ENCODE results near the gene STX11. TPM values are rescaled to one million over a fixed set of nuclear protein-coding genes. Genes with fewer than 3 reads are reported as not detected.
A peak's percentile ranks its signal among the peaks of the same experiment; 100 is the strongest.

The STX11 gene
- total RNA-seq, 1 experiment from 2014 or later, result 9.7 TPM

DNA sequence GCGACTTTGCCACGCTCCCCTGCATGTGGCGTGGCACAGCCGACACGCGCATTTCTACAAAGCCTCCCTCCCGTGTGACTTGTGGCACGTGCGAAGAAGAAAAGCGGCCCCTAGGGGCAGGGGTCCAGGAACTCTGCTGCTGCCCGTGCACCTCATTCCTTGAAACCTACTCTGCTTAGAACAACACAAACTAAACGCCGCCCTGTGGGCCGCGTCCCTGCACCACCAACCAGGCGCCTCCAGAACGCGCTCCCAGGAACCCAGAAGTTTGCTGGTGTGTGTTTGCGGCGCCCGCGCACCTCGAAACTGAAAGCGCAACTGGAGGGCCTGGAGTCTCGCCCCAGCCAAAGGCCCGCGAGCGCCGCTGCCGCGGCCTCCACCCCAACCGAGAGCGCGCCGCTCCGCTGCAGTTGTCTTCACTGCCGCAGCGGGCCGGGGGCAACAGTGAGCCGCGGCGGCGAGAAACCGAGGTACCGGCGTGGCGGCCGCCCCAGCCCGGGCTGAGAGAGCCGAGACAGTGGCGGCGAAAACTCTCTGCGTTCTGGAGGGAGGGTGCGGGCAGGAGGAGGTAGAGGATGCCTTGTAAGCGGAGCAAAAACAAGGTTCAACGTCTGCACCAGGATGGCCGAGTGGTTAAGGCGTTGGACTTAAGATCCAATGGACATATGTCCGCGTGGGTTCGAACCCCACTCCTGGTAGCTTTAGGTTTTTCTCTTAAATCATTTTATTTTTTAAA, 65.8 kb downstream of the STX11 start:
- Histone ChIP-seq H3K36me3 (no peaks in the 10 kb centered on the region), H3K27ac (peak overlapping the region; percentile 64), H3K9me3 (replicated peaks) (no peaks in the 10 kb centered on the region), H3K27me3 (replicated peaks) (no peaks in the 10 kb centered on the region), H3K4me1 (replicated peaks) (peaks cover 37% of the 10 kb centered on the region), H3K4me3 (peak overlapping the region; percentile 44)
- DNase-seq (ENCODE audit: low read depth in 1 of 2, low spot score in 2 of 2), result peak; percentile 93 to 100

DNA sequence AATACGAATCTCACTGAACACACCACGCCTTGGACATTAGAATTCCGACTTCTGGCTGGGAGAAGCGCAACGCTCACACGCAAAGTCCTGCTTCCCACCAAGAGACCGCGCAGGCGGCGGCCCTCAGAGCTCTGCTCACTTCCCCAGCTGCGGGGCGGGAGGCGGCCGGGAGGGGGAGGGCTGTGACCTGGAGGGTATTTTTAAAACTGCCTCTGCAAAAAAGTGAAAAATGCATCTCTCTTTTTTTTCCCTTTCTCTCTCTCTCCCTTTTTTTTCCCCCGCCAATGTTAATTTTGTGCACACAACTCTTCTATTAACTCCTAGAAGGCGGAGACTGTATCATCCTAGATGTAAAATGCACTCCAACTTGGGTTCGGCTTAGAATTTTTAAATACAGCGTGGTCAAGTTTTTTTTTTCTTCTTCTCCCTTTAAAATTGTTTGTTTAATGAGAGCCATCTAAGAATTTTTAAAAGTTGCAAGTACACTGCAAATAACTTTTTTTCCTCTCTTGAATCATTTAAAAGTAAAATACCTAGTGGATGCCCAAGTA, 66.4 kb downstream of the STX11 start:
- Histone ChIP-seq H3K4me3 (peak overlapping the region; percentile 44), H3K4me1 (replicated peaks) (peaks cover 33% of the 10 kb centered on the region), H3K36me3 (no peaks in the 10 kb centered on the region), H3K27me3 (replicated peaks) (no peaks in the 10 kb centered on the region), H3K27ac (peak overlapping the region; percentile 64), H3K9me3 (replicated peaks) (no peaks in the 10 kb centered on the region)
- no peak for DNase-seq (ENCODE audit: low read depth in 1 of 2, low spot score in 2 of 2)

DNA sequence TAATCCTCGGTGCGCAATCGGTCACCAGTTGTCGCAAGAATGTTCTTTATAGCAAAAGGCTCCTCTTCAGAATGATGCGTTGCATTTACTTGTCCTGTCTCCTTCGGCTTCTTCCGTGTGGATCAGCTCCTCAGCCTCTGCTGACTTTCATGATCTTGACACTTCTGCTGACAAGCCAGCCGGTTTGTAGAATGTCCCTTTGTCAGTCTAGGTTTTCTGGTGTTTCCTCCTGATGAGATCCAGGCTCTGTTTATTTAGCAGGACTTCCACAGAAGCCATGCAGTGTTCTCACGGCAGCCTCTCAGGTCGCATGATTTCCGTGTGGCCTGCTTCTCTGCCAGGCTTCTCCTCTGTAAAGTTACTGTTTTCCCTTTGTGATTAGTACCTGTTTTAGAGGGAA, 66.9 kb downstream of the STX11 start:
- Histone ChIP-seq H3K27ac (peak overlapping the region; percentile 64; the same call in 1 of the 2 replicates), H3K4me3 (peak overlapping the region; percentile 44), H3K9me3 (replicated peaks) (no peaks in the 10 kb centered on the region), H3K27me3 (replicated peaks) (no peaks in the 10 kb centered on the region), H3K36me3 (no peaks in the 10 kb centered on the region), H3K4me1 (replicated peaks) (peaks cover 36% of the 10 kb centered on the region)
- DNase-seq (ENCODE audit: low read depth in 1 of 2, low spot score in 2 of 2), result peak in 1 of 2 experiments; percentile 53

GRCh38 chr6:144217797-144218196, 67.5 kb downstream of the STX11 start:
- no peaks in the 10 kb centered on the region for H3K36me3 ChIP-seq

GRCh38 chr6:144219056-144219685, 68.9 kb downstream of the STX11 start:
- H3K27ac ChIP-seq, result no peak overlapping the region
- peaks cover 36% of the 10 kb centered on the region for H3K4me1 ChIP-seq (replicated peaks)
- no peaks in the 10 kb centered on the region for H3K36me3 ChIP-seq
- no peaks in the 10 kb centered on the region for H3K27me3 ChIP-seq (replicated peaks)
- DNase-seq (ENCODE audit: low read depth in 1 of 2, low spot score in 2 of 2), result no peak
- H3K4me3 ChIP-seq, result no peak overlapping the region
- H3K9me3 ChIP-seq (replicated peaks), result no peaks in the 10 kb centered on the region

More at GRCh38 chr6:144217797-144218196, 67.5 kb downstream of the STX11 start:
- Histone ChIP-seq H3K4me1 (replicated peaks) (peaks cover 36% of the 10 kb centered on the region), H3K9me3 (replicated peaks) (no peaks in the 10 kb centered on the region), H3K27ac (0 out of 2 replicates have a peak overlapping the region, but pooled peaks have one; percentile 64), H3K4me3 (no peak overlapping the region), H3K27me3 (replicated peaks) (no peaks in the 10 kb centered on the region)
- no peak for DNase-seq (ENCODE audit: low read depth in 1 of 2, low spot score in 2 of 2)

- no peak for DNase-seq (ENCODE audit: low read depth in 1 of 2, low spot score in 2 of 2)
- Histone ChIP-seq H3K36me3 (no peaks in the 10 kb centered on the region), H3K27me3 (replicated peaks) (no peaks in the 10 kb centered on the region), H3K9me3 (replicated peaks) (no peaks in the 10 kb centered on the region), H3K27ac (no peak overlapping the region), H3K4me3 (no peak overlapping the region), H3K4me1 (replicated peaks) (peaks cover 32% of the 10 kb centered on the region)
Measured at GRCh38 chr6:144220031-144220790, 69.9 kb downstream of the STX11 start.

- no peak for DNase-seq (ENCODE audit: low read depth in 1 of 2, low spot score in 2 of 2)
- Histone ChIP-seq H3K36me3 (no peaks in the 10 kb centered on the region), H3K27me3 (replicated peaks) (no peaks in the 10 kb centered on the region), H3K27ac (no peak overlapping the region), H3K4me1 (replicated peaks) (peaks cover 12% of the 10 kb centered on the region), H3K4me3 (no peak overlapping the region), H3K9me3 (replicated peaks) (no peaks in the 10 kb centered on the region)
Measured at GRCh38 chr6:144223686-144224085, 73.4 kb downstream of the STX11 start.

DNA sequence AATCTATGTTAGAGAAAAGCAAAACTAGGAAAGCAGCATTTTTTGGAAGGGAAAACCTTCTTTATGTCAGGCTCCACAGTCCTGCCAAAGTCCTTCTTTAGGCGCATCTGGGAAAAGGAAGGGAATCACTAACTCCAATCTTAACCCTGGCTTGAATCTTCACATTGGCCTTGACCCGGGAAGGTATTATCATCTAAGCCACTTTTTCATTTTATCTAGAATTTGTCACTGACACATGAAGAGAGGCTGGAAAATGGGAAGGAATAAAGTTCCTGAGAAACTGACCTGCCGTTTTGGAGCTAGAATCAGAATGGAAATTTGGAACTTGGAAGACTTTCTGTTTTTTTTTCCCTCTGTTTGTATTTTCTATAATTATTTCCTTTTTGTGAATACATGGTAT, 81.4 kb downstream of the STX11 start:
- Histone ChIP-seq H3K27ac (no peak overlapping the region), H3K27me3 (replicated peaks) (no peaks in the 10 kb centered on the region), H3K4me3 (no peak overlapping the region), H3K4me1 (replicated peaks) (peaks cover 30% of the 10 kb centered on the region), H3K9me3 (replicated peaks) (no peaks in the 10 kb centered on the region), H3K36me3 (no peaks in the 10 kb centered on the region)
- no peak for DNase-seq (ENCODE audit: low read depth in 1 of 2, low spot score in 2 of 2)

- Histone ChIP-seq H3K9me3 (replicated peaks) (no peaks in the 10 kb centered on the region), H3K27ac (0 out of 2 replicates have a peak overlapping the region, but pooled peaks have one; percentile 2), H3K4me3 (no peak overlapping the region), H3K27me3 (replicated peaks) (no peaks in the 10 kb centered on the region), H3K4me1 (replicated peaks) (peaks cover 30% of the 10 kb centered on the region), H3K36me3 (no peaks in the 10 kb centered on the region)
- DNase-seq (ENCODE audit: low read depth in 1 of 2, low spot score in 2 of 2), result no peak
Measured at GRCh38 chr6:144232176-144232831, 82.0 kb downstream of the STX11 start.

GRCh38 chr6:144232832-144233230, 82.5 kb downstream of the STX11 start:
- Histone ChIP-seq H3K9me3 (replicated peaks) (no peaks in the 10 kb centered on the region), H3K4me3 (no peak overlapping the region), H3K27ac (no peak overlapping the region), H3K36me3 (no peaks in the 10 kb centered on the region), H3K27me3 (replicated peaks) (no peaks in the 10 kb centered on the region), H3K4me1 (replicated peaks) (peaks cover 30% of the 10 kb centered on the region)
- no peak for DNase-seq (ENCODE audit: low read depth in 1 of 2, low spot score in 2 of 2)

DNA sequence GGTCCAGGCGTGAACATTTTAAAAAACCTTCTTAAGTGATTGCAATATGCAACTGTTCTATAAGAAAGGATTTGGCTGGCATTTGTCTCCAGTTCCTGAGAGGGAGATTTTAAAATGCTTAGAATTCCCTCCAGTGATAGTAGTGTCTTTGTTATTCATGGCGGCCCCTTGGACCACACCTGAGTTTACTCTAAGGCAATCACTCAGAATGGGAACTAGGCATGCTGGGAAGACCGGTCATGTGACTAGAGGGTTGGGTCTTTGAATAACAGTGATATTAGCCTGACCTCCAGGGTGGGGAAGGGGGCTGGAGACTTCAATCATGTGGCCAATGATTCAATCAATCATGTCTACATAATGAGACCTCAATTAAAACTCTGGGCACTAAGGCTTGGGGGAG, 84.1 kb downstream of the STX11 start:
- H3K9me3 ChIP-seq (replicated peaks), result no peaks in the 10 kb centered on the region
- no peaks in the 10 kb centered on the region for H3K36me3 ChIP-seq
- peaks cover 22% of the 10 kb centered on the region for H3K4me1 ChIP-seq (replicated peaks)
- DNase-seq (ENCODE audit: low read depth in 1 of 2, low spot score in 2 of 2), result no peak
- H3K4me3 ChIP-seq, result no peak overlapping the region
- no peaks in the 10 kb centered on the region for H3K27me3 ChIP-seq (replicated peaks)
- no peak overlapping the region for H3K27ac ChIP-seq

- no peaks in the 10 kb centered on the region for H3K9me3 ChIP-seq (replicated peaks)
- H3K27me3 ChIP-seq (replicated peaks), result no peaks in the 10 kb centered on the region
- no peak overlapping the region for H3K4me3 ChIP-seq
- no peak for DNase-seq (ENCODE audit: low read depth in 1 of 2, low spot score in 2 of 2)
- no peak overlapping the region for H3K27ac ChIP-seq
- no peaks in the 10 kb centered on the region for H3K36me3 ChIP-seq
- H3K4me1 ChIP-seq (replicated peaks), result peaks cover 18% of the 10 kb centered on the region
Measured at GRCh38 chr6:144234935-144235334, 84.6 kb downstream of the STX11 start.

All from SJSA1 (cell line).